Measurements from ENCODE around the gene VN1R2. TPM values are rescaled to one million over a fixed set of nuclear protein-coding genes. Genes with fewer than 3 reads are reported as not detected.

The VN1R2 gene
- total and polyA plus RNA-seq, 2 donors (not counting 1 experiment from before 2014, with no cell fraction given) = not detected

GRCh38 chr19:53308339-53308811 lies 50.3 kb downstream of the VN1R2 start:
- Histone ChIP-seq H3K4me1 (ENCODE audit: control insufficient read depth in 2 of 2, insufficient read depth in 2 of 2, low read length in 2 of 2) (no peaks in the 10 kb centered on the region), H3K27ac (ENCODE audit: low read length in 2 of 2) (no peak overlapping the region), H4K20me1 (ENCODE audit: control insufficient read depth, insufficient read depth, low read length, poor library complexity, severe bottlenecking) (no peaks in the 10 kb centered on the region), H3K9ac (ENCODE audit: low read length) (no peak overlapping the region), H3K4me3 (ENCODE audit: control extremely low read depth in 1 of 5, extremely low read depth in 1 of 5, insufficient read depth in 1 of 5, low read depth in 2 of 5, low read length in 4 of 5) (no peak overlapping the region), H3K36me3 (replicated peaks in 1 of 2; ENCODE audit: control extremely low read depth in 1 of 2, control insufficient read depth in 1 of 2, extremely low read depth in 1 of 2, insufficient read depth in 2 of 2, low read length in 1 of 2) (no peaks in the 10 kb centered on the region), H2AFZ (ENCODE audit: insufficient read depth, low read depth, low read length, poor library complexity, severe bottlenecking) (peak overlapping the region; percentile 2), H3K9me3 (ENCODE audit: control extremely low read depth in 1 of 3, control insufficient read depth in 2 of 3, insufficient read depth in 1 of 3, low read length in 2 of 3) (peaks cover 0 to 40% (median 4%) of the 10 kb centered on the region in 3 donors), H3K79me2 (ENCODE audit: control insufficient read depth, insufficient read depth, low read length) (no peaks in the 10 kb centered on the region), H3K4me2 (replicated peaks; ENCODE audit: low read depth, low read length, poor library complexity, severe bottlenecking) (no peak overlapping the region), H3K27me3 (replicated peaks in 1 of 4; ENCODE audit: control extremely low read depth in 1 of 4, control insufficient read depth in 3 of 4, insufficient read depth in 4 of 4, low read length in 3 of 4) (peaks cover 0 to 7% (median 2%) of the 10 kb centered on the region in 4 experiments)
- H3K4me1 Mint-ChIP-seq = no peaks in the 10 kb centered on the region
- DNase-seq (no peak), ATAC-seq (ENCODE audit: low read depth) (no peak)
- CTCF ChIA-PET = no interaction called here
- intact Hi-C loops (cut with micrococcal nuclease) = no loop called here
- no peak for TF ChIP-seq EZH2 (IDR thresholded peaks at IDR 0.05; ENCODE audit: borderline replicate concordance, insufficient read depth, low read depth, low read length, poor library complexity, severe bottlenecking)
- TF ChIP-seq CTCF (IDR thresholded peaks at IDR 0.05) = no peak
- POLR2A ChIA-PET = no interaction called here
- WGBS (ENCODE audit: insufficient coverage) = 11% methylated on average over 32 of the region's 32 CpGs
- H3K27ac Mint-ChIP-seq = no peak overlapping the region
- H3K27me3 Mint-ChIP-seq = peaks cover 33% of the 10 kb centered on the region
- no peak overlapping the region for H3K4me3 Mint-ChIP-seq
- H3K9me3 Mint-ChIP-seq (ENCODE audit: insufficient read depth) = no peaks in the 10 kb centered on the region

Other genes starting within 250 kb of the VN1R2 start
- 0.49 TPM in 1 of 2 replicates, not detected in the other for gene ERVV-1, start 244.4 kb upstream of the VN1R2 start, total RNA-seq
- not detected in 2 replicates for gene ERVV-1, start 244.4 kb upstream of the VN1R2 start, polyA plus RNA-seq
- gene ERVV-2, start 213.6 kb upstream of the VN1R2 start, total RNA-seq = not detected in 2 replicates
- gene ERVV-2, start 213.6 kb upstream of the VN1R2 start, polyA plus RNA-seq = not detected in 2 replicates
- gene ZNF160, start 154.9 kb upstream of the VN1R2 start, total RNA-seq = 87.8 and 97.5 TPM in 2 replicates
- gene ZNF160, start 154.9 kb upstream of the VN1R2 start, polyA plus RNA-seq = 49.9 and 63.6 TPM in 2 replicates
- gene ZNF415, start 125.4 kb upstream of the VN1R2 start, total RNA-seq = 6.7 and 8.2 TPM in 2 replicates
- gene ZNF415, start 125.4 kb upstream of the VN1R2 start, polyA plus RNA-seq = 4.2 and 4.5 TPM in 2 replicates
- 31.6 and 40.5 TPM in 2 replicates for gene ZNF347, start 99.2 kb upstream of the VN1R2 start, total RNA-seq
- 3.0 and 3.3 TPM in 2 replicates for gene ZNF347, start 99.2 kb upstream of the VN1R2 start, polyA plus RNA-seq
- 16.3 and 18.1 TPM in 2 replicates for gene ZNF665, start 64.9 kb upstream of the VN1R2 start, total RNA-seq
- gene ZNF665, start 64.9 kb upstream of the VN1R2 start, polyA plus RNA-seq = 7.0 and 12.8 TPM in 2 replicates
- gene ZNF677, start 3.4 kb upstream of the VN1R2 start, total RNA-seq = 19.3 and 19.4 TPM in 2 replicates
- gene ZNF677, start 3.4 kb upstream of the VN1R2 start, polyA plus RNA-seq = 11.1 and 12.5 TPM in 2 replicates
- gene VN1R4, start 9.4 kb downstream of the VN1R2 start, total RNA-seq = not detected in 2 replicates
- not detected in 2 replicates for gene VN1R4, start 9.4 kb downstream of the VN1R2 start, polyA plus RNA-seq
- gene ZNF845, start 75.5 kb downstream of the VN1R2 start, total RNA-seq = 16.9 and 17.4 TPM in 2 replicates
- gene ZNF845, start 75.5 kb downstream of the VN1R2 start, polyA plus RNA-seq = 2.3 and 2.4 TPM in 2 replicates
- gene ZNF525, start 107.4 kb downstream of the VN1R2 start, total RNA-seq = 33.8 and 34.3 TPM in 2 replicates
- 7.5 and 12.9 TPM in 2 replicates for gene ZNF525, start 107.4 kb downstream of the VN1R2 start, polyA plus RNA-seq
- gene ZNF765, start 136.9 kb downstream of the VN1R2 start, total RNA-seq = 24.0 and 26.6 TPM in 2 replicates
- gene ZNF765, start 136.9 kb downstream of the VN1R2 start, polyA plus RNA-seq = 5.3 and 10.7 TPM in 2 replicates
- gene ZNF761, start 173.7 kb downstream of the VN1R2 start, total RNA-seq = 14.9 and 18.9 TPM in 2 replicates
- 10.4 and 12.1 TPM in 2 replicates for gene ZNF761, start 173.7 kb downstream of the VN1R2 start, polyA plus RNA-seq
- gene ZNF813, start 209.4 kb downstream of the VN1R2 start, total RNA-seq = 7.8 and 10.8 TPM in 2 replicates
- 1.2 and 1.5 TPM in 2 replicates for gene ZNF813, start 209.4 kb downstream of the VN1R2 start, polyA plus RNA-seq

All from B cell (primary cell).